Sigmoid colon (tissue), 4 donors: ENCODE results near the gene TOX2.

ENCODE experiments used
- EP300 ChIP-seq, 4 donors: sonication (generic); formaldehyde crosslinking; IDR thresholded peaks; one replicate each; pipeline ENCODE4 v1.6.1; 2017; ENCODE audit warnings: antibody characterized with exemption in 4 of 4
- POLR2A ChIP-seq, 2 donors: fragments of 450-650 bp; IDR thresholded peaks; one replicate each; pipeline ENCODE4 v1.6.1; 2016; ENCODE audit warnings: antibody characterized with exemption in 2 of 2, mild to moderate bottlenecking in 2 of 2, moderate library complexity in 2 of 2
- POLR2AphosphoS5 ChIP-seq, 4 donors: sonication (generic); formaldehyde crosslinking; IDR thresholded peaks; one replicate each; pipeline ENCODE4 v1.6.1; 2017; ENCODE audit warnings: antibody characterized with exemption in 4 of 4
- TF ChIP-seq, protein P1 (sequence below), 4 experiments: fragments of 450-650 bp in 3 of 4; fragments of 200-600 bp in 1 of 4; IDR thresholded peaks; one replicate each; pipeline ENCODE4 v1.5.1; 2016 to 2019; ENCODE audit warnings: antibody characterized with exemption in 4 of 4, mild to moderate bottlenecking in 3 of 4, moderate library complexity in 2 of 4

GRCh38 chr20:43991261-43991660 lies 76.6 kb downstream of the TOX2 start:
- no peak for TF ChIP-seq POLR2A (IDR thresholded peaks at IDR 0.05)
- TF ChIP-seq, protein P1, sequence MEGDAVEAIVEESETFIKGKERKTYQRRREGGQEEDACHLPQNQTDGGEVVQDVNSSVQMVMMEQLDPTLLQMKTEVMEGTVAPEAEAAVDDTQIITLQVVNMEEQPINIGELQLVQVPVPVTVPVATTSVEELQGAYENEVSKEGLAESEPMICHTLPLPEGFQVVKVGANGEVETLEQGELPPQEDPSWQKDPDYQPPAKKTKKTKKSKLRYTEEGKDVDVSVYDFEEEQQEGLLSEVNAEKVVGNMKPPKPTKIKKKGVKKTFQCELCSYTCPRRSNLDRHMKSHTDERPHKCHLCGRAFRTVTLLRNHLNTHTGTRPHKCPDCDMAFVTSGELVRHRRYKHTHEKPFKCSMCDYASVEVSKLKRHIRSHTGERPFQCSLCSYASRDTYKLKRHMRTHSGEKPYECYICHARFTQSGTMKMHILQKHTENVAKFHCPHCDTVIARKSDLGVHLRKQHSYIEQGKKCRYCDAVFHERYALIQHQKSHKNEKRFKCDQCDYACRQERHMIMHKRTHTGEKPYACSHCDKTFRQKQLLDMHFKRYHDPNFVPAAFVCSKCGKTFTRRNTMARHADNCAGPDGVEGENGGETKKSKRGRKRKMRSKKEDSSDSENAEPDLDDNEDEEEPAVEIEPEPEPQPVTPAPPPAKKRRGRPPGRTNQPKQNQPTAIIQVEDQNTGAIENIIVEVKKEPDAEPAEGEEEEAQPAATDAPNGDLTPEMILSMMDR (IDR thresholded peaks at IDR 0.05) = no peak
- TF ChIP-seq EP300 (IDR thresholded peaks at IDR 0.05) = no peak
- TF ChIP-seq POLR2AphosphoS5 (IDR thresholded peaks at IDR 0.05) = no peak
